NCI-H128 (cell line): ENCODE results near the gene SLC25A25.
"Not testable (repeated sequence)": the region's sequence is repeated elsewhere in the genome, so short reads cannot be mapped to it uniquely, and the experiment has no call there.

Experiments
- DNase-seq: peaks from one replicate; lab custom pipeline; 2025; ENCODE audit not compliant: unreplicated experiment; lab: John Stamatoyannopoulos, UW

SLC25A25 gene

DNA sequence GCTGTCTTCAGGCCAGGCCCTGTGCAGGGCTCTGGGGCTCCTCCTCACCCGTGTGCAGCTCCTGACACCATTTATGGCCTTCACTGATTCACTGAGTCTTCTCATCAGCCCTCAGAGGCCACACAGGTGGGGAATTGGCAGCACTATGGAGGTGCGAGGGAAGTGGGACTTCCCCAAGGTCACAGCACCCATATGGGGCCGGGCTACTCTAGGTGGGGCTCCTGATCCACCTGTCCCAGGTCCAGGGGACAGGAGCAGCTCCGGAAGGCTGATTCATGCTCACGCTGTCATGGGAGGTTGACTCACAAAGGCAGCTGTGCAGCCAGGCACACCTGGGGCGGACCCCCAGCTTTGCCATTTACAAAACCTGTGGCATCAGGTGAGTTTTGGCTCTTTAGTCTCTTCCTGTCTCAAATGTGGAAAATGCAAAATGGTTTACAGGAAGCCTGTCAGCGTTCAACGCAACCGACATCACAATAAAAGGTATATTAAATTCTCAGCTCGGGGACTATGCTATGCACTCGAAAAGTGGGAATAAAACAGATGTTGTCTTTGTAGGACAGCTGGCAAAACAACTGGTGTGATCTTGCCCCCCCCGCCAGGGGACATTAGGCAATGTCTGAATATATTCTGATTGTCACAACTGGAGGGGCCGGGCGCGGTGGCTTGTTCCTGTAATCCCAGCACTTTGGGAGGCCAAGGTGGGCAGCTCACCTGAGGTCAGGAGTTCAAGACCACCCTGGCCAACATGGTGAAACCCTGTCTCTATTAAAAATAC, 15.9 kb upstream of the SLC25A25 start:
- no peak for DNase-seq

DNA sequence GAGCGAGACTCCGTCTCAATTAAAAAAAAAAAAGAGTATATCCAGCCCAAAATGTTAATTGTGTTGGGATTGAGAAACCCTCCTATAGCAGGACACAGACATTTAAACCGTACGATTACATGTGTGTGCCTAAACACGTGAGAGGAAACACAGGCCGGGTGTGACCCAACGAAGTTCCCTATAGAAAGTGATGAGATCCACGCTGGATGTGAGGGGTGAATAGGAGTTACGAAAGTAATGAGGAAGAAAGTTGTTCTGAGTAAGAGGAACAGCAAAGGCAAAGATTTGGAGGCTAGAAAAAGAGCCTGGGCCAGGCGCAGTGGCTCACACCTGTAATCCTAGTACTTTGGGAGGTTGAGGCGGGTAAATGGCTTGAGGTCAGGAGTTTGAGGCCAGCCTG, 14.5 kb upstream of the SLC25A25 start:
- DNase-seq = no peak

GRCh38 chr9:128054087-128054486, 13.9 kb upstream of the SLC25A25 start:
- no peak for DNase-seq

DNA sequence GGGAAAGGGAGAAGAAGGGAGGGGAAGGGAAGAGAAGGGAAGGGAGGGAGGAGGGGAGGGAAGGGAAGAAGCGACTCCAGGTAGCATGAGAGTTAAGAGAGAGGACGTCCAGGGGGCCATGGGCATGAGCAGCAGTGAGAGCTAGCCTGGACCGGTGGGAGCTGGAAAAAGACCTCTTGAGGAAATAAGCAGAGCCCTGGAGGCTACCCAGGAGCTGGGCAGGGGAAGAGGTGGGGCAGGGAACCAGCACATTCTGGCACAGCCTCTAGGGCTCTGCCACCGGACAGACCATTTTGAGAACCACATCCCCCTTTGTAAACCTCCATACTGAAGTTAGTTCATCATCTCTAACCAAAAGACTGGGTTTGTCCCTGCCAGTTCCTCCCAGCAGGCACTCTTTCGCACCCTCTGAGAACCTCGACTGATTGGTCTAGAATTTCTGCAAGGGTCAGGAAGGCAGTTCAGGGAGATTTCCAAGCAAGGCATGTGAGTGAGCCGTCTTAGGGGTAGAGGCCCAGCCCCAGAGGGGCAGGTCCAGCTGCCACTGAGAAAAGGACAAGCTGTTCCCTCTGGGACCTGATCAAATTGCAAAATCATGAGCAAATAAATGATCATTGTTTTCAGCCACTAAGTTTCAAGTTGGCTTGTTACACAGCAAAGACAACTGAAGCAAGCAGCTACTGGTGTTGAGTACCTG, 12.5 kb upstream of the SLC25A25 start:
- no peak for DNase-seq

- no peak for DNase-seq
Measured at GRCh38 chr9:128056086-128056485, 11.9 kb upstream of the SLC25A25 start.

DNA sequence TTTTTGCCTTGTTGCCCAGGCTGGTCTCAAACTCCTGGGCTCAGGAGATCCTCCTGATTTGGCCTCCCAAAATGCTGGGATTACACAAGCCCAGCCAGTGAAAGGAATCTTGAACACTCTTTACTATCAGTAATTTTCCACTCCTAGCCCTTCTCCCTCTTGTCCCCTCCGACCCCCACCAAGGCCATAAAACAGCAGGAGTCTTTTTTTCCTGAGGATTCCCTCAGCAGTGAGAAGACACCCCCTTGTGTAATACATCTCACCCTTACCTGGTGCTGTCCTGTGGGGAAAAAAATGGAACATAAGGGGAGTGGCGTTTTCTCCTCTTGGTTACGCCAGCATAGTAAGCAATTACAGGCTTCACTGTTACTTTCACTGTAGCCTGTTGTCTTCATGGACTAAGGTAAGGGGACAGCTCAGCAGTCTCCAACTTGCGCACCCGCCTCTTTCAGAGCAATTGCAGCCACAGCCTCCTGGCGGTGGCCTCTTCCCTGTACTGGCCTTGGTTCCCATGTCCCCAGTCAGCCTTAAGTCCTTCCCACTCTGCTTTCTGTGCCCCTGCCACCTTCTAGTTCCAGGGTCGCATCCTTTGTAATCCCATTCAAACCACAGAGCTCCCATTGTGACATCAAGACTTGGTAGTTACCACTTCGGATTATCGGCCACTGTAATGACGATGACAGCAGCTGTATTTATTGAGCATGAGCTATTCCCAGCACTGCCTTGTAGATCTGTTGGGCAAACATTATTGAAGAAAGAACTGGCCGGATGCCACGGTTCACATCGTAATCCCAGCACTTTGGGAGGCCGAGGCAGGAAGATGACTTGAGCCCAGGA, 10.9 kb upstream of the SLC25A25 start:
- DNase-seq = no peak

DNA sequence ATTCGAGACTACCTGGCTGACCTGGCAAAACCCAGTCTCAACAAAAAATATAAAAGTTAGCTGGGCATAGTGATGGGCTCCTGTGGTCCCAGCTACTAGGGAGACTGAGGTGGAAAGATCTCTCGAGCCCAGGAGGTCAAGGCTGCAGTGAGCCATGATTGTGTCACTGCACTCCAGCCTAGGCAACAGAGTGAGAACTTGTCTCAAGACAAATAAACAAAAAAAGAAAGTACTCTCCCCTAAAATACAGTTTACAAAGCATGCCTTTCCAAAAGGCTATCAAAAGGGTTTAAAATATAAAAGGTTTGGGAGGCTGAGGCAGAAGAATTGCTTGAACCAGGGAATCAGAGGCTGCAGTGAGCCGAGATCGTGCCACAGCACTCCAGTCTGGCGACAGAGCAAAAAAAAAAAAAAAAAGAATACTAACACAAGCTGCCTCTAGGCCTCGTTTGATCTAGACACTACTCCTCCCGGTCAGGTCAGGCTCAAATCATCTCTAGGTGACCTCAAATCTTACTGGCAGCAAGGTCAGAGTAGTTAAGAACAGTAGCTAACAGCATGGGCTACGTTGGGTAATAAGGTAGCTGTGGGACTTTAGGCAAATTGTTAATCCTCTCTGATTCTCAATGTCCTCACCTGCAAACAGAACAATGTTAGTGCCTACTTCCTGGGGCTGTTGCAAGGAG, 10.2 kb upstream of the SLC25A25 start:
- no peak for DNase-seq

DNA sequence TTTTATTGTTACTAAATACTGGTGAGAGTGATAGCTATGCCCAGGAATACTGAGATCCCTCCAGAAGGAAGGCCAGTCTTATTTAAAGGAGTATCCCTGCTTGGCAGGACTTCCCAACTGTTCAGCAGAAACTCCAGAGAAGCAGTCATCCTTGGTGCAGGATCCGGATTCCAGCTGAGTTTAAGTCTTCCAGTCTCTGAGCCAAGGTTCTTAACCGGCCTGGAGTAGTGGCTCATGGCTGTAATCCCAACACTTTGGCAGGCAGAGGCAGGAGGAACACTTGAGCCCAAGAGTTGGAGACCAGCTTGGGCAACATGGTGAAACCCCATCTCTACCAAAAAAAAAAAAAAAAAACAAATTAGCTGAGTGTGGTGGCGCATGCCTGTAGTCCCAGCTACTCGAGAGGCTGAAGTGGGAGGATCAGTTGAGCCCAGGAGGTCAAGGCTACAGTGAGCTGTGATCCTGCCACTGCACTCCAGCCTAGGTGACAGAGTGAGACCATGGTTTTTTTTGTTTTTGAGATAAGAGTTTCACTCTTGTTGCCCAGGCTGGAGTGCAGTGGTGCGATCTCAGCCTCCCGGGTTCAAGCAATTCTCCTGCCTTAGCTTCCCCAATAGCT, 8.6 kb upstream of the SLC25A25 start:
- DNase-seq = no peak

DNA sequence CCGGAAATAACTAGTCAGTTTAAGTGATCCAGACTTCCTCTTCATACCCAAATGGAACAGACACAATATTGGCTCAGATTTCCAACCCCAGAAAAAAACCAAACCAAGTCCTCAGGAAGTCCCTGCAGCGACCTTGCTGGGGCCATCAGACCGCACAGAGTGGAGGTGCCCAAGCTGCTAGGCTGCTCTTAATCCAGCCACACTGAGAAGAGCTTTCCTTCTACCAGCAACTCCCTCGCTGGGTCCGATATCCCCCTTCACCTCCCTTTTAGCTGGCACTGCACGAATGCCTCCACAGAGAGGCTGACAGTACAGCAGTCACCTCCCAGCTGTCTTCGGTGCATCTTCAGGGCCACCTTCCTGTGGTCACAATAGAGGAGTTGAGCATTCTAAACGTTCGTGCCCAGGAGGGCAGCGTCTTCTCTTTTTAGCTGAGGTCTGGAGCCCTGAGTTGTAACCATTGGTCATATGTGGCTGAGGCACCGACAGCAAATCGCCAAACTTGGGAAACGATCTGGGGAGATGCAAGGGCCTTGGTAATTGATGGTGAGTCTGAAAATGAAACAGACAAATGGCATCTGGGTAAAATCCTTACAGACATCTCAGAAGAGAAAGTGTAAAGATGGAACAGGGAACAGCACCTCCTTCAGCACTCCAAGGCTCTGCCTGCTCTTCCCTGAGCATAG, 6.6 kb upstream of the SLC25A25 start:
- DNase-seq = no peak

- DNase-seq = no peak
Measured at GRCh38 chr9:128062279-128062678, 5.8 kb upstream of the SLC25A25 start.

DNA sequence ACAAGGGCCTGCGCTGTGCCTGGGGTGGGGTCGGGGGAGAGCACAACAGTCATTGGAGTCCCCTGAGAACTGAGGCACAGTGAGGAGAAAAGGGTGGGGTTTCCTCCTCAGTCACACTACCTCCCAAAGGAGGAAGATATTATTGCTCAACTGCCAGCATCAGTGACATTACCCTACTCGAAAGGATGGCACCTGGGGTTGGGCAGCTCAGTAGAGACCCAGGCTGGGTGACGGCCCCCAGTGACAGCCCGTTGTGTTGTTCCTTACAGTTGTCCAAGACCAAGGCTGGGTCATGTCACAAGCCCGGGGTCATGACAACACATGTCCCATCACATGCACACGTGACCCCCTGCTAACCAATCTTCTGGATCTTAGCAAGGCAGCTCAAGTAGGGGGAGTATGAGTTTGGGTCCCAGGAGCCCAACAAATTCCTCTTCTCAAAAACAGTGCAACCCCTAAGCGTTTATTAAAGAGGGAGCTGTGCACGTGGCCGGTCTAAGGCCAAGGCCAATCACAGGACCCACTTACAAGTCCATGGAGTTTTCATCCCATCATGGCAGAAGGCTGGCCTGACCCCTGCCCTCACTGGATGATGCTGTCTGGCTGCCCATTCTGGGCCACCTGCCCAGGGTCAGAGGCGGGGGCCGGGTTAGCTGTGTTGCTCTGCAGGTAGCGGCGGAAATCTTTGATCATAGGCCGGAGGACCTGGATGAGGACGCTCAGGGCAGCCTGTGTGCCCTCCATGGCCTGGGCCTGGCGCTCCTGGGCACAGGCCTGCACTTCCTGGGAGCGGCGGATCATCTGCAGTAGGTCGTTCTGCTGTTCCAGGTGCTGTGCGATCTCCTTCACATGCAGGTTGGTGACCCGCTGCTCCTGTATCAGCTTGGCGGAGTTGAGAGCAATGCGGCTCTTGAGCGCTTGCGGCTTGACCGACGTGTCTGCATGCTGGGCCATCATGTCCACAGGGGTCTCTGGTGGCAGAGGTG, 4.9 kb upstream of the SLC25A25 start:
- no peak for DNase-seq

- DNase-seq = no peak
Measured at GRCh38 chr9:128065907-128066712, 1.9 kb upstream of the SLC25A25 start.

- peak; percentile 99 for DNase-seq
Measured at GRCh38 chr9:128066713-128067644, 1.1 kb upstream of the SLC25A25 start, which contains the start of gene NAIF1. NAIF1 (minus strand) TSS chr9:128067320; CDS start chr9:128067101, 219 bp downstream.

GRCh38 chr9:128068386-128069205, 564 bp downstream of the SLC25A25 start:
- DNase-seq = no peak

GRCh38 chr9:128070874-128071273, 2.8 kb downstream of the SLC25A25 start:
- no peak for DNase-seq

DNA sequence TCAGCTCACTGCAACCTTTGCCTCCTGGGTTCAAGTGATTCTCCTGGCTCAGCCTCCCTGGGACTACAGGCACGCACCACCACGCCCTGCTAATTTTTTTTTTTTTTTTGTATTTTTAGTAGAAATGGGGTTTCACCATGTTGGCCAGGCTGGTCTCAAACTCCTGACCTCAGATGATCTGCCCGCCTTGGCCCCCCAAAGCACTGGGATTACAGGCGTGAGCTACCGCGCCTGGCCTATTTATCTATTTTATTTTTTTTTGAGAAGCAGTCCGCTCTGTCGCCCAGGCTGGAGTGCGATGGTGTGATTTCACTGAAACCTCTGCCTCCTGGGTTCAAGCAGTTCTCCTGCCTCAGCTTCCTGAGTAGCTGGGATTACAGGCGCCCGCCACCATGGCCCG, 3.4 kb downstream of the SLC25A25 start:
- not testable (repeated sequence) for DNase-seq
